H1 (cell line): Measurements from ENCODE around the gene CAMKMT. TPM values are rescaled to one million over a fixed set of nuclear protein-coding genes. Genes with fewer than 3 reads are reported as not detected.

Source experiments
- CTCF ChIA-PET: fragments of 300-600 bp; sonication (Branson Sonifier 250); formaldehyde crosslinking; loops from one replicate; lab custom pipeline; 2021; ENCODE audit not compliant: partially characterized antibody; lab: Charles Lee
- POLR2A ChIA-PET: fragments of 300-600 bp; sonication (Branson Sonifier 250); formaldehyde crosslinking; loops from one replicate; lab custom pipeline; 2021; ENCODE audit warnings: inconsistent platforms; ENCODE audit not compliant: partially characterized antibody; lab: Charles Lee
- DNase-seq, 2 experiments: peaks; one replicate each; pipeline versions ENCODE4 v3.0.0 to v3.0.0-alpha.2; 2010 to 2022; ENCODE audit warnings: low spot score in 2 of 2, low read depth in 1 of 2, mixed read lengths in 1 of 2
- FAIRE-seq: peaks from 2 replicates; lab custom pipeline; 2011; peaks lifted over from hg19 to GRCh38; lab: Jason Lieb, UNC
- H2AFZ ChIP-seq: 2 replicates; pipeline ENCODE4 v1.8.1; 2012; ENCODE audit warnings: low read length, inconsistent platforms
- H2AK5ac ChIP-seq: 2 replicates; pipeline ENCODE4 v1.6.1; 2013; ENCODE audit warnings: low read depth, low read length
- H2BK120ac ChIP-seq: replicated peaks from 2 replicates; pipeline ENCODE3; 2013; ENCODE audit warnings: low read depth, low read length, inconsistent platforms
- H2BK12ac ChIP-seq: 2 replicates; pipeline ENCODE4 v1.6.1; 2013; ENCODE audit warnings: low read depth, low read length
- H2BK15ac ChIP-seq: 2 replicates; pipeline ENCODE4 v1.6.1; 2013; ENCODE audit warnings: low read length
- H2BK20ac ChIP-seq: 2 replicates; pipeline ENCODE4 v1.6.1; 2013; ENCODE audit warnings: low read length
- H2BK5ac ChIP-seq: 2 replicates; pipeline ENCODE4 v1.6.1; 2013; ENCODE audit warnings: low read depth, low read length
- H3K14ac ChIP-seq: 2 replicates; pipeline ENCODE4 v1.6.1; 2013; ENCODE audit warnings: inconsistent platforms; ENCODE audit not compliant: insufficient read length
- H3K18ac ChIP-seq: 2 replicates; pipeline ENCODE4 v1.6.1; 2013; ENCODE audit warnings: low read length; ENCODE audit errors: extremely low read depth
- H3K23ac ChIP-seq: 2 replicates; pipeline ENCODE4 v1.6.1; 2013; ENCODE audit warnings: inconsistent platforms; ENCODE audit not compliant: insufficient read length
- H3K23me2 ChIP-seq: 2 replicates; pipeline ENCODE4 v1.6.1; 2013; ENCODE audit warnings: low read depth, low read length
- H3K27ac ChIP-seq: 2 replicates; pipeline ENCODE4 v1.6.1; 2011; ENCODE audit warnings: low read depth, low read length, inconsistent platforms
- H3K27me3 ChIP-seq, 4 experiments: replicated peaks in 1 of 4; 1 replicate in 1 of 4; 2 replicates in 3 of 4; pipeline versions ENCODE4 v1.6.1 to v1.8.1; 2011 to 2013; ENCODE audit warnings: low read length in 3 of 4, mild to moderate bottlenecking in 3 of 4, inconsistent platforms in 2 of 4, mixed read lengths in 2 of 4, moderate library complexity in 1 of 4; ENCODE audit not compliant: control insufficient read depth in 3 of 4, insufficient read depth in 3 of 4; ENCODE audit errors: extremely low read depth in 1 of 4
- H3K36me3 ChIP-seq, 4 experiments: 2 replicates each; pipeline versions ENCODE4 v1.6.1 to v1.8.1; 2011 to 2013; ENCODE audit warnings: mild to moderate bottlenecking in 4 of 4, low read length in 3 of 4, moderate library complexity in 2 of 4, control low read depth in 1 of 4, inconsistent platforms in 1 of 4; ENCODE audit not compliant: insufficient read depth in 4 of 4, control insufficient read depth in 2 of 4
- H3K4ac ChIP-seq: replicated peaks from 2 replicates; pipeline ENCODE3; 2013; ENCODE audit warnings: low read length, low read depth, mixed read lengths, inconsistent platforms; ENCODE audit not compliant: insufficient read length
- H3K4me1 ChIP-seq, 4 experiments: replicated peaks in 1 of 4; 1 replicate in 1 of 4; 2 replicates in 3 of 4; pipeline versions ENCODE4 v1.6.1 to v1.8.1; 2011 to 2013; ENCODE audit warnings: low read length in 3 of 4, inconsistent platforms in 2 of 4, mixed read lengths in 1 of 4; ENCODE audit not compliant: insufficient read depth in 4 of 4, control insufficient read depth in 3 of 4
- H3K4me2 ChIP-seq, 2 experiments: 2 replicates each; pipeline versions ENCODE4 v1.6.1 to v1.8.1; 2011 to 2013; ENCODE audit warnings: low read depth in 2 of 2, low read length in 2 of 2, control low read depth in 1 of 2, inconsistent platforms in 1 of 2, mild to moderate bottlenecking in 1 of 2; ENCODE audit not compliant: insufficient read depth in 1 of 2
- H3K4me3 ChIP-seq, 4 experiments: fragments of 200-600, 300-600 bp in 1 of 4; sonication (generic), shearing (Covaris generic), sonication (Bioruptor Twin) in 1 of 4; 2 replicates each; pipeline versions ENCODE4 v1.5.1 to v1.8.1; 2011 to 2016; ENCODE audit warnings: low read length in 4 of 4, low read depth in 3 of 4, control low read depth in 2 of 4, inconsistent platforms in 2 of 4, mild to moderate bottlenecking in 2 of 4, mixed read lengths in 1 of 4, moderate library complexity in 1 of 4; ENCODE audit not compliant: insufficient read depth in 2 of 4; ENCODE audit errors: extremely low read depth in 1 of 4
- H3K56ac ChIP-seq: replicated peaks from 2 replicates; pipeline ENCODE3; 2013; ENCODE audit warnings: low read depth, mild to moderate bottlenecking, mixed read lengths, low read length, inconsistent platforms; ENCODE audit not compliant: insufficient read length
- H3K79me1 ChIP-seq: 2 replicates; pipeline ENCODE4 v1.6.1; 2013; ENCODE audit warnings: low read depth, low read length, control low read depth
- H3K79me2 ChIP-seq, 2 experiments: 2 replicates each; pipeline versions ENCODE4 v1.6.1 to v1.8.1; 2012 to 2013; ENCODE audit warnings: low read length in 2 of 2, mild to moderate bottlenecking in 2 of 2, inconsistent platforms in 1 of 2; ENCODE audit not compliant: insufficient read depth in 2 of 2, control insufficient read depth in 1 of 2
- H3K9ac ChIP-seq, 4 experiments: replicated peaks in 1 of 4; 1 replicate in 1 of 4; 2 replicates in 3 of 4; pipeline versions ENCODE4 v1.6.1 to v1.8.1; 2011 to 2013; ENCODE audit warnings: low read depth in 3 of 4, low read length in 3 of 4, control low read depth in 2 of 4, mild to moderate bottlenecking in 2 of 4, moderate library complexity in 2 of 4, inconsistent platforms in 1 of 4; ENCODE audit errors: extremely low read depth in 1 of 4
- H3K9me3 ChIP-seq, 2 experiments: 2 replicates each; pipeline versions ENCODE4 v1.6.1 to v1.8.1; 2012 to 2013; ENCODE audit warnings: mild to moderate bottlenecking in 2 of 2, moderate library complexity in 2 of 2, control low read depth in 1 of 2, inconsistent platforms in 1 of 2, low read depth in 1 of 2, low read length in 1 of 2, mixed read lengths in 1 of 2; ENCODE audit not compliant: insufficient read depth in 2 of 2
- H4K20me1 ChIP-seq, 2 experiments: replicated peaks in 1 of 2; 2 replicates each; pipeline versions ENCODE3 to v1.8.1; 2011 to 2013; ENCODE audit warnings: inconsistent platforms in 2 of 2, low read length in 2 of 2, mild to moderate bottlenecking in 1 of 2; ENCODE audit not compliant: insufficient read depth in 2 of 2, control insufficient read depth in 1 of 2
- H4K5ac ChIP-seq: 2 replicates; pipeline ENCODE4 v1.6.1; 2013; ENCODE audit warnings: low read length, low read depth, mixed read lengths, inconsistent platforms; ENCODE audit not compliant: insufficient read length
- H4K8ac ChIP-seq: 2 replicates; pipeline ENCODE4 v1.8.0; 2013; ENCODE audit warnings: mild to moderate bottlenecking, moderate library complexity, low read length, inconsistent platforms; ENCODE audit not compliant: insufficient read depth; ENCODE audit errors: extremely low read depth
- H4K91ac ChIP-seq: replicated peaks from 2 replicates; pipeline ENCODE3; 2013; ENCODE audit warnings: low read length, mixed read lengths, inconsistent platforms; ENCODE audit not compliant: insufficient read length
- CREB1 ChIP-seq: IDR thresholded peaks from 2 replicates; pipeline ENCODE4 v1.6.1; 2012; ENCODE audit warnings: inconsistent platforms
- CTCF ChIP-seq, 3 experiments: IDR thresholded peaks; 1 replicate in 2 of 3; 2 replicates in 1 of 3; pipeline versions ENCODE4 v1.5.1 to v1.6.1; 2011; ENCODE audit warnings: low read length in 3 of 3, mild to moderate bottlenecking in 3 of 3, inconsistent platforms in 2 of 3, low read depth in 1 of 3, moderate library complexity in 1 of 3; ENCODE audit not compliant: insufficient read depth in 1 of 3; ENCODE audit errors: control extremely low read depth in 1 of 3
- EZH2 ChIP-seq: fragments of 200-600 bp; sonication (generic); IDR thresholded peaks from 2 replicates; pipeline ENCODE4 v1.7.1; 2012; ENCODE audit warnings: low read depth, mild to moderate bottlenecking, moderate library complexity, low read length, inconsistent platforms; ENCODE audit not compliant: severe bottlenecking
- HDAC2 ChIP-seq, 2 experiments: fragments of 300-600 bp in 1 of 2; sonication (generic) in 1 of 2; IDR thresholded peaks; 2 replicates each; pipeline ENCODE4 v1.6.1; 2011 to 2012; ENCODE audit warnings: low read depth in 2 of 2, low read length in 2 of 2, mild to moderate bottlenecking in 2 of 2, moderate library complexity in 2 of 2, borderline replicate concordance in 1 of 2, inconsistent platforms in 1 of 2
- JUND ChIP-seq: IDR thresholded peaks from 2 replicates; pipeline ENCODE4 v1.6.1; 2011; ENCODE audit warnings: mild to moderate bottlenecking, improper control_type of control experiment, low read length
- MAFK ChIP-seq: IDR thresholded peaks from 2 replicates; pipeline ENCODE4 v1.6.1; 2012; ENCODE audit warnings: low read depth, mild to moderate bottlenecking, improper control_type of control experiment, low read length
- MAX ChIP-seq: IDR thresholded peaks from 2 replicates; pipeline ENCODE4 v1.6.1; 2012; ENCODE audit warnings: inconsistent platforms
- NRF1 ChIP-seq: IDR thresholded peaks from 2 replicates; pipeline ENCODE4 v1.6.1; 2011; ENCODE audit warnings: mild to moderate bottlenecking, low read depth, low read length, improper control_type of control experiment
- PHF8 ChIP-seq: fragments of 200-600 bp; sonication (generic); conservative IDR thresholded peaks from 2 replicates; pipeline ENCODE4 v1.7.1; 2012; ENCODE audit warnings: low read depth, mild to moderate bottlenecking, inconsistent platforms, low read length, moderate library complexity
- SIRT6 ChIP-seq: IDR thresholded peaks from one replicate; pipeline ENCODE4 v1.7.1; 2012; ENCODE audit warnings: low read length, inconsistent platforms
- YY1 ChIP-seq: IDR thresholded peaks from 2 replicates; pipeline ENCODE4 v1.6.1; 2011; ENCODE audit warnings: low read depth, mild to moderate bottlenecking, low read length
- WGBS, 2 experiments: shearing (Covaris generic) in 1 of 2; methylation state at CpG; one replicate each; pipeline versions ENCODE4 v1.1.6 to v1.1.7; 2013 to 2015; ENCODE audit warnings: low lambda C conversion rate in 2 of 2, mixed read lengths in 2 of 2, inconsistent platforms in 1 of 2, low coverage in 1 of 2, missing lambda C conversion rate in 1 of 2; ENCODE audit not compliant: insufficient replicate concordance in 2 of 2, insufficient coverage in 1 of 2, insufficient read length in 1 of 2; ENCODE audit errors: extremely low coverage in 1 of 2, missing lambda C conversion rate in 1 of 2; 5-methylcytosine and 5-hydroxymethylcytosine counted together
- polyA plus RNA-seq, 7 experiments: library from polyadenylated mRNA; depleted of rRNA in 3 of 7; stranded (reverse) in 5 of 7; unstranded in 2 of 7; fragments of >200 nt in 5 of 7; fragments of 200-250 nt in 2 of 7; gene quantifications; 1 replicate in 5 of 7; 2 replicates in 1 of 7; 4 replicates in 1 of 7; pipeline versions ENCODE4 v1.2.1 to v1.2.3, GENCODE V29; 2011 to 2013; ENCODE audit warnings: missing spikeins in 2 of 7, mixed read lengths in 2 of 7
- total RNA-seq: library from RNA; stranded (reverse); fragmentation: NEBNext Ultra II Directional; extraction: Animal tissue kit (Norgen Biotek cat#: 25700); gene quantifications from 2 replicates; pipeline ENCODE4 v1.2.1, GENCODE V29; 2021

Gene CAMKMT
- total and polyA plus RNA-seq, 2 of the 8 experiments (the other 6 are each of a cell fraction or from before 2014, with no cell fraction given) = 14.7 to 22.4 TPM

GRCh38 chr2:44582363-44583008, 220.7 kb downstream of the CAMKMT start:
- DNase-seq (no peak), FAIRE-seq (no peak)
- Histone ChIP-seq H3K9ac (no peak overlapping the region), H2AK5ac (no peak overlapping the region), H3K79me2 (no peaks in the 10 kb centered on the region), H3K23ac (no peak overlapping the region), H3K56ac (no peak overlapping the region), H4K20me1 (no peaks in the 10 kb centered on the region), H3K14ac (no peak overlapping the region), H2BK12ac (no peak overlapping the region), H2BK15ac (no peak overlapping the region), H2BK5ac (no peak overlapping the region), H3K36me3 (no peaks in the 10 kb centered on the region), H3K18ac (no peak overlapping the region), H3K9me3 (no peaks in the 10 kb centered on the region), H2BK120ac (no peak overlapping the region), H3K79me1 (no peaks in the 10 kb centered on the region), H2BK20ac (no peak overlapping the region), H3K4me3 (no peak overlapping the region), H3K27me3 (no peaks in the 10 kb centered on the region), H3K27ac (no peak overlapping the region), H3K4me1 (no peaks in the 10 kb centered on the region), H2AFZ (no peak overlapping the region), H3K4ac (no peak overlapping the region), H4K91ac (no peak overlapping the region), H3K23me2 (no peaks in the 10 kb centered on the region), H3K4me2 (no peak overlapping the region), H4K8ac (no peak overlapping the region), H4K5ac (no peak overlapping the region)
- CTCF ChIA-PET = interaction anchor here (1.2 to 1.8 kb wide), 2 partner anchors 15 to 103 kb away, joined by 5 to 6 read pairs; no protein-coding TSS in a partner anchor
- POLR2A ChIA-PET = no interaction called here
- 90% methylated on average over 3 of the region's 3 CpGs; no CpG with 5 or more reads in 1 of the 2 experiments for WGBS, 2 experiments
- no peak for TF ChIP-seq EZH2
- TF ChIP-seq MAX = no peak
- no peak for TF ChIP-seq HDAC2 (IDR thresholded peaks at IDR 0.05; ENCODE audit: borderline replicate concordance in 1 of 2, low read depth in 2 of 2, low read length in 2 of 2)
- TF ChIP-seq NRF1 = no peak
- TF ChIP-seq SIRT6 = no peak
- no peak for TF ChIP-seq YY1
- no peak for TF ChIP-seq JUND
- no peak for TF ChIP-seq CREB1
- no peak for TF ChIP-seq PHF8
- no peak for TF ChIP-seq MAFK
- no peak for TF ChIP-seq CTCF (IDR thresholded peaks at IDR 0.05; ENCODE audit: control extremely low read depth in 1 of 3, insufficient read depth in 1 of 3, low read depth in 1 of 3, low read length in 3 of 3)
